ENCODE results near the gene DHX32.

DNA sequence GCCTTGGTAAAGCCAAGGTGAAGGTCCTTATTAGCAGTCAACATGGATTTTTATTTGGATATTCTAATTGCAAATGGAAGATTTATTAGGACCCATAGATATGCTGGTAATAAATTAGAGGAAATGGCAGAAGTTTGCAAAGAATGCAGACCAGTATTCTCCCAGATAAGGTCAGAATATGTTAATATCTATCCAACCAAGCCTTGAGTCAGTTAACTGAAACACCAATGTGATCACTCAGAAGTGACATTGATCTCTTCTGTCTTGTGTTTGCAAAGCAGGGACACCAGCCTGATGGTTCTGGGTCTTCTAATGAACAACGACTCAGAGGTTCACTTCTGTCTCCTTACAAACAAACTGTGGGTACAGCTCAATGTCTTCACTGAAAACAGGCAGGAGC is 79.5 kb downstream of the DHX32 start:
- TF ChIP-seq, protein P1, sequence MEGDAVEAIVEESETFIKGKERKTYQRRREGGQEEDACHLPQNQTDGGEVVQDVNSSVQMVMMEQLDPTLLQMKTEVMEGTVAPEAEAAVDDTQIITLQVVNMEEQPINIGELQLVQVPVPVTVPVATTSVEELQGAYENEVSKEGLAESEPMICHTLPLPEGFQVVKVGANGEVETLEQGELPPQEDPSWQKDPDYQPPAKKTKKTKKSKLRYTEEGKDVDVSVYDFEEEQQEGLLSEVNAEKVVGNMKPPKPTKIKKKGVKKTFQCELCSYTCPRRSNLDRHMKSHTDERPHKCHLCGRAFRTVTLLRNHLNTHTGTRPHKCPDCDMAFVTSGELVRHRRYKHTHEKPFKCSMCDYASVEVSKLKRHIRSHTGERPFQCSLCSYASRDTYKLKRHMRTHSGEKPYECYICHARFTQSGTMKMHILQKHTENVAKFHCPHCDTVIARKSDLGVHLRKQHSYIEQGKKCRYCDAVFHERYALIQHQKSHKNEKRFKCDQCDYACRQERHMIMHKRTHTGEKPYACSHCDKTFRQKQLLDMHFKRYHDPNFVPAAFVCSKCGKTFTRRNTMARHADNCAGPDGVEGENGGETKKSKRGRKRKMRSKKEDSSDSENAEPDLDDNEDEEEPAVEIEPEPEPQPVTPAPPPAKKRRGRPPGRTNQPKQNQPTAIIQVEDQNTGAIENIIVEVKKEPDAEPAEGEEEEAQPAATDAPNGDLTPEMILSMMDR (IDR thresholded peaks at IDR 0.05), result no peak
- no peak for TF ChIP-seq POLR2A (IDR thresholded peaks at IDR 0.05)
